ENCODE data around the gene CLK3. TPM values are rescaled to one million over a fixed set of nuclear protein-coding genes. Genes with fewer than 3 reads are reported as not detected.

The CLK3 gene
- 68.2 TPM for polyA plus RNA-seq (2013, experiment 1 of 4)
- polyA plus RNA-seq (2013, experiment 2 of 4): 51.1 TPM
- 55.5 TPM for polyA plus RNA-seq (2013, experiment 3 of 4)
- 64.9 TPM for polyA plus RNA-seq (2013, experiment 4 of 4)

- Histone ChIP-seq H3K27ac (ENCODE audit: insufficient read depth, low read depth, low read length, poor library complexity, severe bottlenecking) (peak within 1 kb of the TSS; percentile 95), H3K4me3 (ENCODE audit: insufficient read depth, low read depth, low read length) (peak within 1 kb of the TSS; percentile 84), H3K4me1 (ENCODE audit: control insufficient read depth, insufficient read depth, low read length) (peaks cover 25% of the 10 kb centered on the region), H3K9me3 (ENCODE audit: control insufficient read depth, low read length) (no peaks in the 10 kb centered on the region), H3K27me3 (ENCODE audit: control insufficient read depth, insufficient read depth, low read length, poor library complexity, severe bottlenecking) (no peaks in the 10 kb centered on the region), H3K36me3 (ENCODE audit: control insufficient read depth, insufficient read depth, low read length) (peaks cover 6% of the 10 kb centered on the region)
- WGBS, 2 experiments: 0% methylated on average over 91 of the region's 91 CpGs
Measured at GRCh38 chr15:74615508-74616365, at the start of gene CLK3. CLK3 (plus strand) TSS chr15:74615836; CDS start chr15:74619197, 3,361 bp downstream.

- H3K36me3 ChIP-seq (ENCODE audit: control insufficient read depth, insufficient read depth, low read length): peaks cover 23% of the 10 kb centered on the region
- WGBS, 2 experiments: 69 to 76% methylated on average over 1 of the region's 1 CpG
- H3K27me3 ChIP-seq (ENCODE audit: control insufficient read depth, insufficient read depth, low read length, poor library complexity, severe bottlenecking): no peaks in the 10 kb centered on the region
- no peaks in the 10 kb centered on the region for H3K4me1 ChIP-seq (ENCODE audit: control insufficient read depth, insufficient read depth, low read length)
- H3K27ac ChIP-seq (ENCODE audit: insufficient read depth, low read depth, low read length, poor library complexity, severe bottlenecking): no peak overlapping the region
- H3K4me3 ChIP-seq (ENCODE audit: insufficient read depth, low read depth, low read length): no peak overlapping the region
- no peaks in the 10 kb centered on the region for H3K9me3 ChIP-seq (ENCODE audit: control insufficient read depth, low read length)
Measured at GRCh38 chr15:74568594-74568993, 47.0 kb upstream of the CLK3 start.

GRCh38 chr15:74569731-74570070, 45.9 kb upstream of the CLK3 start:
- Histone ChIP-seq H3K4me3 (ENCODE audit: insufficient read depth, low read depth, low read length) (no peak overlapping the region), H3K36me3 (ENCODE audit: control insufficient read depth, insufficient read depth, low read length) (peaks cover 31% of the 10 kb centered on the region), H3K9me3 (ENCODE audit: control insufficient read depth, low read length) (no peaks in the 10 kb centered on the region), H3K27me3 (ENCODE audit: control insufficient read depth, insufficient read depth, low read length, poor library complexity, severe bottlenecking) (no peaks in the 10 kb centered on the region), H3K27ac (ENCODE audit: insufficient read depth, low read depth, low read length, poor library complexity, severe bottlenecking) (no peak overlapping the region), H3K4me1 (ENCODE audit: control insufficient read depth, insufficient read depth, low read length) (no peaks in the 10 kb centered on the region)
- WGBS, 2 experiments: 94 to 96% methylated on average over 4 of the region's 4 CpGs

GRCh38 chr15:74571191-74571590, 44.4 kb upstream of the CLK3 start:
- no peaks in the 10 kb centered on the region for H3K4me1 ChIP-seq (ENCODE audit: control insufficient read depth, insufficient read depth, low read length)
- 93 to 98% methylated on average over 3 of the region's 3 CpGs for WGBS, 2 experiments
- no peaks in the 10 kb centered on the region for H3K9me3 ChIP-seq (ENCODE audit: control insufficient read depth, low read length)
- no peaks in the 10 kb centered on the region for H3K27me3 ChIP-seq (ENCODE audit: control insufficient read depth, insufficient read depth, low read length, poor library complexity, severe bottlenecking)
- H3K4me3 ChIP-seq (ENCODE audit: insufficient read depth, low read depth, low read length): no peak overlapping the region
- no peak overlapping the region for H3K27ac ChIP-seq (ENCODE audit: insufficient read depth, low read depth, low read length, poor library complexity, severe bottlenecking)
- peaks cover 35% of the 10 kb centered on the region for H3K36me3 ChIP-seq (ENCODE audit: control insufficient read depth, insufficient read depth, low read length)

- Histone ChIP-seq H3K27me3 (ENCODE audit: control insufficient read depth, insufficient read depth, low read length, poor library complexity, severe bottlenecking) (no peaks in the 10 kb centered on the region), H3K9me3 (ENCODE audit: control insufficient read depth, low read length) (no peaks in the 10 kb centered on the region), H3K4me3 (ENCODE audit: insufficient read depth, low read depth, low read length) (no peak overlapping the region), H3K27ac (ENCODE audit: insufficient read depth, low read depth, low read length, poor library complexity, severe bottlenecking) (no peak overlapping the region), H3K4me1 (ENCODE audit: control insufficient read depth, insufficient read depth, low read length) (no peaks in the 10 kb centered on the region), H3K36me3 (ENCODE audit: control insufficient read depth, insufficient read depth, low read length) (peaks cover 51% of the 10 kb centered on the region)
- 93 to 97% methylated on average over 4 of the region's 4 CpGs for whole genome bisulfite sequencing, 2 experiments
Measured at GRCh38 chr15:74573987-74574386, 41.6 kb upstream of the CLK3 start.

GRCh38 chr15:74578496-74578994, 37.1 kb upstream of the CLK3 start:
- 94 to 96% methylated on average over 3 of the region's 3 CpGs for WGBS, 2 experiments
- Histone ChIP-seq H3K27me3 (ENCODE audit: control insufficient read depth, insufficient read depth, low read length, poor library complexity, severe bottlenecking) (no peaks in the 10 kb centered on the region), H3K36me3 (ENCODE audit: control insufficient read depth, insufficient read depth, low read length) (peaks cover 37% of the 10 kb centered on the region), H3K9me3 (ENCODE audit: control insufficient read depth, low read length) (no peaks in the 10 kb centered on the region), H3K4me3 (ENCODE audit: insufficient read depth, low read depth, low read length) (no peak overlapping the region), H3K27ac (ENCODE audit: insufficient read depth, low read depth, low read length, poor library complexity, severe bottlenecking) (no peak overlapping the region), H3K4me1 (ENCODE audit: control insufficient read depth, insufficient read depth, low read length) (peaks cover 5% of the 10 kb centered on the region)

GRCh38 chr15:74579001-74579400, 36.6 kb upstream of the CLK3 start:
- Histone ChIP-seq H3K27ac (ENCODE audit: insufficient read depth, low read depth, low read length, poor library complexity, severe bottlenecking) (no peak overlapping the region), H3K36me3 (ENCODE audit: control insufficient read depth, insufficient read depth, low read length) (peaks cover 33% of the 10 kb centered on the region), H3K4me3 (ENCODE audit: insufficient read depth, low read depth, low read length) (no peak overlapping the region), H3K4me1 (ENCODE audit: control insufficient read depth, insufficient read depth, low read length) (peaks cover 9% of the 10 kb centered on the region), H3K27me3 (ENCODE audit: control insufficient read depth, insufficient read depth, low read length, poor library complexity, severe bottlenecking) (no peaks in the 10 kb centered on the region), H3K9me3 (ENCODE audit: control insufficient read depth, low read length) (no peaks in the 10 kb centered on the region)
- WGBS, 2 experiments: 92 to 93% methylated on average over 9 of the region's 9 CpGs

- Histone ChIP-seq H3K36me3 (ENCODE audit: control insufficient read depth, insufficient read depth, low read length) (peaks cover 27% of the 10 kb centered on the region), H3K27ac (ENCODE audit: insufficient read depth, low read depth, low read length, poor library complexity, severe bottlenecking) (peak overlapping the region; percentile 53), H3K27me3 (ENCODE audit: control insufficient read depth, insufficient read depth, low read length, poor library complexity, severe bottlenecking) (no peaks in the 10 kb centered on the region), H3K4me3 (ENCODE audit: insufficient read depth, low read depth, low read length) (no peak overlapping the region), H3K9me3 (ENCODE audit: control insufficient read depth, low read length) (no peaks in the 10 kb centered on the region), H3K4me1 (ENCODE audit: control insufficient read depth, insufficient read depth, low read length) (peaks cover 26% of the 10 kb centered on the region)
- 96 to 98% methylated on average over 7 of the region's 7 CpGs for WGBS, 2 experiments
Measured at GRCh38 chr15:74580538-74581350, 34.9 kb upstream of the CLK3 start.

GRCh38 chr15:74584204-74584603, 31.4 kb upstream of the CLK3 start:
- peaks cover 15% of the 10 kb centered on the region for H3K36me3 ChIP-seq (ENCODE audit: control insufficient read depth, insufficient read depth, low read length)
- no peaks in the 10 kb centered on the region for H3K27me3 ChIP-seq (ENCODE audit: control insufficient read depth, insufficient read depth, low read length, poor library complexity, severe bottlenecking)
- no peaks in the 10 kb centered on the region for H3K9me3 ChIP-seq (ENCODE audit: control insufficient read depth, low read length)
- H3K4me3 ChIP-seq (ENCODE audit: insufficient read depth, low read depth, low read length): no peak overlapping the region
- H3K4me1 ChIP-seq (ENCODE audit: control insufficient read depth, insufficient read depth, low read length): peaks cover 48% of the 10 kb centered on the region
- peak overlapping the region; percentile 88 for H3K27ac ChIP-seq (ENCODE audit: insufficient read depth, low read depth, low read length, poor library complexity, severe bottlenecking)
- 70 to 85% methylated on average over 2 of the region's 2 CpGs for WGBS, 2 experiments

- Histone ChIP-seq H3K9me3 (ENCODE audit: control insufficient read depth, low read length) (no peaks in the 10 kb centered on the region), H3K4me1 (ENCODE audit: control insufficient read depth, insufficient read depth, low read length) (peaks cover 51% of the 10 kb centered on the region), H3K4me3 (ENCODE audit: insufficient read depth, low read depth, low read length) (no peak overlapping the region), H3K27ac (ENCODE audit: insufficient read depth, low read depth, low read length, poor library complexity, severe bottlenecking) (peak overlapping the region; percentile 88), H3K27me3 (ENCODE audit: control insufficient read depth, insufficient read depth, low read length, poor library complexity, severe bottlenecking) (no peaks in the 10 kb centered on the region), H3K36me3 (ENCODE audit: control insufficient read depth, insufficient read depth, low read length) (peaks cover 15% of the 10 kb centered on the region)
- 19 to 33% methylated on average over 4 of the region's 4 CpGs for WGBS, 2 experiments
Measured at GRCh38 chr15:74584779-74585178, 30.9 kb upstream of the CLK3 start.

Measured in ectodermal cell (in vitro differentiated cells).